GM12874 (cell line): ENCODE data around the gene ZNF470.

Experiments used
- CTCF ChIP-seq: IDR thresholded peaks from 2 replicates; pipeline ENCODE4 v1.5.1; 2011; ENCODE audit warnings: low read depth, mild to moderate bottlenecking, control low read depth, low read length, moderate library complexity; ENCODE audit not compliant: insufficient read depth

The ZNF470 gene

GRCh38 chr19:56567274-56568120, at the start of gene ZNF470:
Gene ZNF470 (plus strand): TSS chr19:56567468. CDS start chr19:56570312, 2,844 bp downstream.
- no peak for TF ChIP-seq CTCF

- no peak for TF ChIP-seq CTCF
These were observed 41.9 kb upstream of the ZNF470 start for GRCh38 chr19:56525214-56525860.

- TF ChIP-seq CTCF, result no peak
These were observed 29.8 kb upstream of the ZNF470 start for GRCh38 chr19:56537442-56537841.

GRCh38 chr19:56538254-56538760, 29.0 kb upstream of the ZNF470 start:
- TF ChIP-seq CTCF, result no peak

- TF ChIP-seq CTCF, result no peak
These were observed 28.5 kb upstream of the ZNF470 start, which contains the start of gene ZFP28 for GRCh38 chr19:56538761-56539263. Gene ZFP28 (plus strand): TSS chr19:56538948. CDS start chr19:56539019, 71 bp downstream.

- no peak for TF ChIP-seq CTCF
These were observed 23.5 kb upstream of the ZNF470 start for GRCh38 chr19:56543776-56544175.

- TF ChIP-seq CTCF, result peak; percentile 38; the same call in 1 of the 2 replicates
These were observed 19.7 kb upstream of the ZNF470 start for GRCh38 chr19:56547535-56547934.
